Prostate gland (tissue), 2 donors: ENCODE measurements around the gene PIAS3. TPM values are rescaled to one million over a fixed set of nuclear protein-coding genes. Genes with fewer than 3 reads are reported as not detected.

Experiments used
- DNase-seq: peaks from one replicate; pipeline ENCODE4 v3.0.0-alpha.2; 2019; ENCODE audit warnings: low spot score
- H3K27ac ChIP-seq, 2 donors: fragments of 200-600 bp; sonication (generic); 2 replicates each; pipeline ENCODE4 v1.5.1; 2017 to 2019
- H3K27me3 ChIP-seq: fragments of 200-600 bp; sonication (generic); replicated peaks from 2 replicates; pipeline ENCODE4 v1.5.1; 2019; ENCODE audit not compliant: insufficient read depth
- H3K36me3 ChIP-seq, 2 donors: fragments of 200-600 bp; sonication (generic); 1 replicate in 1 of 2; 2 replicates in 1 of 2; pipeline versions ENCODE4 v1.5.1 to v1.8.1; 2017 to 2019
- H3K4me1 ChIP-seq: fragments of 200-600 bp; sonication (generic); replicated peaks from 2 replicates; pipeline ENCODE4 v1.5.1; 2019
- H3K4me3 ChIP-seq, 2 donors: fragments of 200-600 bp; sonication (generic); 2 replicates each; pipeline ENCODE4 v1.5.1; 2017 to 2019
- H3K9me3 ChIP-seq: fragments of 200-600 bp; sonication (generic); 2 replicates; pipeline ENCODE4 v1.5.1; 2017
- POLR2A ChIP-seq: fragments of 450-650 bp; IDR thresholded peaks from one replicate; pipeline ENCODE4 v1.6.1; 2016; ENCODE audit warnings: antibody characterized with exemption, mild to moderate bottlenecking
- POLR2AphosphoS5 ChIP-seq: sonication (generic); formaldehyde crosslinking; IDR thresholded peaks from one replicate; pipeline ENCODE4 v1.6.1; 2017; ENCODE audit warnings: antibody characterized with exemption
- WGBS: methylation state at CpG from one replicate; pipeline ENCODE4 v1.1.5; 2018; 5-methylcytosine and 5-hydroxymethylcytosine counted together
- intact Hi-C: fragments of 100-400 bp; cut with DNase I; formaldehyde crosslinking; loops from one replicate; pipeline ENCODE4 v1.14.2; 2022
- total RNA-seq, 2 donors: library from RNA; depleted of rRNA; stranded (reverse); fragments of >200 nt; gene quantifications; one replicate each; pipeline ENCODE4 v1.1.0, GENCODE V29; 2016
- TF ChIP-seq, protein P1 (sequence below), 4 experiments: fragments of 200-600 bp in 2 of 4; fragments of 450-650 bp in 2 of 4; sonication (generic) in 2 of 4; IDR thresholded peaks; 1 replicate in 3 of 4; 2 replicates in 1 of 4; pipeline ENCODE4 v1.5.1; 2016 to 2019; ENCODE audit warnings: antibody characterized with exemption in 4 of 4, mild to moderate bottlenecking in 2 of 4, moderate library complexity in 2 of 4

PIAS3 gene
- total RNA-seq: 10 to 100 TPM; 41.7 to 48.8 TPM

DNA sequence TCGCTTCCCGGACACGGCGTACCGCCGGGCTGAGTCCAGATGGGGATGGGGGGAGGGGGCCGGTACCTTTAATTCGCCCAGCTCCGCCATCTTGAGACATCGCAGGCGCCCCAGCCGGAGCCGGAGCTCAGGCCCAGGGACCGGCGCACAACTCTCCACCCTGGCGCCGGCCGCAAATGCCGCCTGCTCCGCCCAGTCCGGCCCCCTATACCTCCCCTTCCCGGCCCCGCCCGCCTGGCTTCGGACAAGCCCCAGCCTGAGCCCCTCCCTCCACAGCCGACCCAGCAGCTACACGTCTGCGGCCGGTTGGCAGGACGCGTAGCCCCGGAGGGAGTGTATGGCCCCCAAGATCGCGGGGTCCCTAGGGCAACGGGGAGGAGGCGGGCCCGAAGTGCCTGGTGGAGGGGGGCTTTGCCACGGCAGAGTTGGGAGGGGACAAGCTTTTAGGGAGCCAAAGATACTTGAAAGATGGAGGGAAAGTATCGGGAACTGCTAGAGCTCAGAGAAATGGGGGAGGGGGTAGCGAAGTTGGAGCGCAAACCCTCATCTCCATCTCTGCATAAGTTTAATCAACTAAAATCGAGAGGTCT is at the start of gene PIAS3:
TSS of gene PIAS3 (minus strand) at position 181 of the 590 bp plus-strand sequence. CDS start at position 90, 91 bp downstream.
- peak; percentile 85 for TF ChIP-seq POLR2AphosphoS5
- peak; percentile 94 for TF ChIP-seq POLR2A
- TF ChIP-seq, protein P1, sequence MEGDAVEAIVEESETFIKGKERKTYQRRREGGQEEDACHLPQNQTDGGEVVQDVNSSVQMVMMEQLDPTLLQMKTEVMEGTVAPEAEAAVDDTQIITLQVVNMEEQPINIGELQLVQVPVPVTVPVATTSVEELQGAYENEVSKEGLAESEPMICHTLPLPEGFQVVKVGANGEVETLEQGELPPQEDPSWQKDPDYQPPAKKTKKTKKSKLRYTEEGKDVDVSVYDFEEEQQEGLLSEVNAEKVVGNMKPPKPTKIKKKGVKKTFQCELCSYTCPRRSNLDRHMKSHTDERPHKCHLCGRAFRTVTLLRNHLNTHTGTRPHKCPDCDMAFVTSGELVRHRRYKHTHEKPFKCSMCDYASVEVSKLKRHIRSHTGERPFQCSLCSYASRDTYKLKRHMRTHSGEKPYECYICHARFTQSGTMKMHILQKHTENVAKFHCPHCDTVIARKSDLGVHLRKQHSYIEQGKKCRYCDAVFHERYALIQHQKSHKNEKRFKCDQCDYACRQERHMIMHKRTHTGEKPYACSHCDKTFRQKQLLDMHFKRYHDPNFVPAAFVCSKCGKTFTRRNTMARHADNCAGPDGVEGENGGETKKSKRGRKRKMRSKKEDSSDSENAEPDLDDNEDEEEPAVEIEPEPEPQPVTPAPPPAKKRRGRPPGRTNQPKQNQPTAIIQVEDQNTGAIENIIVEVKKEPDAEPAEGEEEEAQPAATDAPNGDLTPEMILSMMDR (IDR thresholded peaks at IDR 0.05): peak in 1 of 4 experiments; percentile 10
- peak within 1 kb of the TSS; percentile 75 to 77 for H3K4me3 ChIP-seq
- under 1% methylated on average over 42 of the region's 42 CpGs for WGBS

DNA sequence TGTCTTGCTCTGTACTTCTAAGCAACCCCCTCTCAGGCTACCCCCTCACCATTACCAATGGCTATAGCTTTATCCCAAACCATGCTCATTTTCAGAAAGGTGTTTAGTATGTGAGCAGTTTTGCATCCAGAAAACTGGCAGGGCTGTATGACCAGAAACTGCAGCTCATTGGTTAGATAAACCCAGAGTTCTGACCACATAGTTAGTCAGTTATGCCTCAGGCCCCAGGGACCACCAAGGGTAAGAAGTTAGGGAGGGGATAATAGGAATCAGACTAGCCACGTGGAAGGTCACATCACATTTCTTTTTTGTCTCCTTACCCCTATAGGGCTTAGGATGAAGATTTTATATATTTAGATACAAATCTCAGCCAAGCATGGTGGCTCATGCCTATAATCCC is 49.8 kb upstream of the PIAS3 start:
- WGBS: 65% methylated on average over 1 of the region's 1 CpG
- Histone ChIP-seq H3K36me3 (no peaks in the 10 kb centered on the region), H3K27me3 (no peaks in the 10 kb centered on the region), H3K4me1 (no peaks in the 10 kb centered on the region), H3K9me3 (no peaks in the 10 kb centered on the region), H3K4me3 (no peak overlapping the region), H3K27ac (no peak overlapping the region)
- DNase-seq: no peak
- intact Hi-C loops: no loop called here
- TF ChIP-seq, protein P1 (IDR thresholded peaks at IDR 0.05): no peak
- TF ChIP-seq POLR2AphosphoS5: no peak
- no peak for TF ChIP-seq POLR2A

More for the DNA sequence above, at the start of gene PIAS3:
- peak; percentile 96 for DNase-seq
- H3K27me3 ChIP-seq: no peaks in the 10 kb centered on the region
- H3K9me3 ChIP-seq: no peaks in the 10 kb centered on the region
- peaks cover 5 to 9% of the 10 kb centered on the region in 2 donors for H3K36me3 ChIP-seq
- intact Hi-C loops: no loop called here
- peaks cover 5% of the 10 kb centered on the region for H3K4me1 ChIP-seq
- H3K27ac ChIP-seq: peak within 1 kb of the TSS; percentile 91 to 92

DNA sequence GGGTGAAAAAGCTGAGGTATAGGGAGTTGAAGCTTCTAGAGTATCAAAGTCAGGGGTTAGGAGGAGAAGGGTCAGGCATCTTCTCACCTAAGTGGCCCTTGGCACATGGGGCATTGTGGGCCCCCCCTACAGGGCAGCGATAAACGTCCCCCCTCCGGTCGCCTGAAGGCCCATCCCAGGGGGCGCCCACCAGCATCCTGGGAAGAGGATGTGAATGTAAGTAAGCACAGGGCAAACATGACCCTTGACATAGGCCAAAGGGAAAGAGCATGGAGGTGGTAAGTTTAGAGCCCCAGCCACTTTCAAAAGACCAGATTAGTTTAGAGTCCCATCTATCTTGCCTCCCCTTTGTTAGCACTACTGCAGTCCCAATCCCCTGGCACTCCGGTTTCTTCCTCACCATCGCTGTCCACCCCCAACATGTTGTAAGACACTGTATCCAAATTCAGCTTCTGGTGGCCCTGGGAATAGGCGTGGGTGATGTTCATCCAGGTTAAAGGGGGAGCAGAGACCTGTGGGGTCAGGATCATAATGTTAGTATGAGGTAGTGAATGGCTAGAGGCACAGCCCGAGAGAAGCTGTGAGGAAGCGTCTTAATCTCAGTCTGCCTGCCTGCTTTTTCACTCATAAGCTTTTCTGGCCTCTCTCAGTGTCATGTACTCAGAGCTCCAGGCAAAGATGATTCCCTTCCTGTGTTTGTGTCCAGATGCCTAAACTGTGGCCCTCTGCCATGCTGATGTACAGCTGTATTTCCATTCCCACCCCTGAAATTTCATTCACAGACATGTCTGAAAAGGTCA is 48.3 kb upstream of the PIAS3 start:
- Histone ChIP-seq H3K27ac (no peak overlapping the region), H3K4me1 (no peaks in the 10 kb centered on the region), H3K27me3 (no peaks in the 10 kb centered on the region), H3K36me3 (no peaks in the 10 kb centered on the region), H3K9me3 (no peaks in the 10 kb centered on the region), H3K4me3 (no peak overlapping the region)
- 74% methylated on average over 10 of the region's 10 CpGs for WGBS
- no peak for TF ChIP-seq POLR2AphosphoS5
- TF ChIP-seq, protein P1 (IDR thresholded peaks at IDR 0.05): no peak
- no peak for TF ChIP-seq POLR2A
- DNase-seq: no peak
- intact Hi-C loops: no loop called here

DNA sequence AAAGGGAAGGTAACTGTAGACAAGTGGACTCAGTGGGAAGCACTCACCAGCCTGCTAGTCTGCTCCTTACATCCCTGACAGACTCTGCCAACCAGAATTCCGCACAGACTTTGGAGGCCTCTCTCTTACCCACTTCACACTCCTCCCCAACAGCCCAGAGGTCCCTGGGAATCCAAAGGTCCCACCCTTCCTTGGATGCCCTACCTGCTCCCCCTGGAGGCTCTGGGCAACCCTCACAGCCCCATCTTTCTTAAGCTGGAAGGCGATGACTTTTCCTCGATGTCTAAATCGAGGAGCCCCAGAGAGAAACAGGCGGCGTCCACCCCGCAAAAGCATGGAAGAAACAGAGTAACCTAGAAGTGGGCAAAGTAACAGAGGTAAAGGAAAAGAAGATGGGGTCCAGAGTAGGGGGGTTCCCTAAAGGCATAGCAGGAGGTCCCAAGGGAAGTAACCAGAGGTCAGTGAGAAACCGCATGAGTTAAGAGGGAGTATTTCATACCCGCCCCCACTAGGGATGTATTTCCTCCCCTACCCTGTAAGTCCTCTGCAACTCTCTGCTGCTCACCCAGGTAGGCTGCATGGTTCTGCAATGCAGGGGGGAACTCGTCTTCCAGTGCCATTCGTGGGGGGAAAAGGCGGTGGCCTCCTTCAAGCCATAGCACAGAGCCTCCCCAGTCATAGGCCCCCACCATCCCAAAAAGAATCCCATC is 42.6 kb upstream of the PIAS3 start:
- WGBS: 81% methylated on average over 12 of the region's 12 CpGs
- TF ChIP-seq, protein P1 (IDR thresholded peaks at IDR 0.05): no peak
- TF ChIP-seq POLR2AphosphoS5 (no peak), POLR2A (no peak)
- Histone ChIP-seq H3K9me3 (no peaks in the 10 kb centered on the region), H3K27me3 (no peaks in the 10 kb centered on the region), H3K36me3 (no peaks in the 10 kb centered on the region), H3K4me1 (no peaks in the 10 kb centered on the region), H3K27ac (no peak overlapping the region), H3K4me3 (no peak overlapping the region)
- no peak for DNase-seq
- intact Hi-C loops: no loop called here
